Measurements from ENCODE around the gene RUNX3. TPM values are rescaled to one million over a fixed set of nuclear protein-coding genes. Genes with fewer than 3 reads are reported as not detected.

Gene RUNX3
- total RNA-seq, 1 donor from 2014 or later: 0.41 TPM

DNA sequence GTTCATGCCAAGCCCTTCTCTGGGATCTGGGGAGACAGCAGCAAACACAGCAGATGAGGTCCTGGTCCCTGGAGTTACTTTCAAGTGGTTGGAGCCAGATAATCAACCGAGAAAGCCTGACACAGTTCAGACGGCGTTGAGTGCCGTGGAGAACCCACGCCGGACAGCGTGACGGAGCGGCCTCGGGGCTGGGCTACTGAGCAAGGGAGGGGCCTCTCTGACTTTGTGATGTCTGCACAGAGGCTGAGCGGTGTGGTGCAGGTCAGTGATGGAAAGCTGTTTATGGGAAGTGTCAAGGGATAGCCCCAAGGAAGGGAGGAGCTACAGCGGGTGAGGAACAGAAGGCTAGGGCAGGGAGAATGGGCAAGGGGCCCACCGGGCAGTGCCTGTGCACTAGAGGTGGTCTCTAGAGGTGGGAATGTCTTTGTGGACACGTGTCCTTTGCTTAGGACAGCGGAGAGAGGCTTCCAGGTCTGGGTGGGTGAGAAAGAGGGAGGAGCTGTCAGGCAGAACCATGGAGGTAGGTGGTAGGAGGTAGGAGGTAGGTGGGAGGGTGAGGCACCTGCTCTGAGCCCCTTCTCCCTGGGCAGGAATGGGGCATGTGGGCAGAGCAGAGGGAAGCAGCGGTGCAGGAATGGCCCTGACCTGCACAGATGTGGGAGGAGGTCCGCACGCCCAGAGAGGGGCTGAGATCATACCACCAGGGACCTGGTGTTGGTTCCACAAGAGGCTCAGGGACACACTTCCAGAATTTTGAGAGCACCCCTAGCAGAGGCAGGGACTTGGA lies 62.8 kb downstream of the RUNX3 start:
- Mint-ChIP-seq H3K27ac (no peak overlapping the region), H3K9me3 (no peaks in the 10 kb centered on the region), H3K27me3 (peaks cover 4% of the 10 kb centered on the region), H3K4me1 (ENCODE audit: unreplicated experiment) (peaks cover 26% of the 10 kb centered on the region), H3K4me3 (no peak overlapping the region), H3K36me3 (no peaks in the 10 kb centered on the region)
- TF ChIP-seq, protein P1, sequence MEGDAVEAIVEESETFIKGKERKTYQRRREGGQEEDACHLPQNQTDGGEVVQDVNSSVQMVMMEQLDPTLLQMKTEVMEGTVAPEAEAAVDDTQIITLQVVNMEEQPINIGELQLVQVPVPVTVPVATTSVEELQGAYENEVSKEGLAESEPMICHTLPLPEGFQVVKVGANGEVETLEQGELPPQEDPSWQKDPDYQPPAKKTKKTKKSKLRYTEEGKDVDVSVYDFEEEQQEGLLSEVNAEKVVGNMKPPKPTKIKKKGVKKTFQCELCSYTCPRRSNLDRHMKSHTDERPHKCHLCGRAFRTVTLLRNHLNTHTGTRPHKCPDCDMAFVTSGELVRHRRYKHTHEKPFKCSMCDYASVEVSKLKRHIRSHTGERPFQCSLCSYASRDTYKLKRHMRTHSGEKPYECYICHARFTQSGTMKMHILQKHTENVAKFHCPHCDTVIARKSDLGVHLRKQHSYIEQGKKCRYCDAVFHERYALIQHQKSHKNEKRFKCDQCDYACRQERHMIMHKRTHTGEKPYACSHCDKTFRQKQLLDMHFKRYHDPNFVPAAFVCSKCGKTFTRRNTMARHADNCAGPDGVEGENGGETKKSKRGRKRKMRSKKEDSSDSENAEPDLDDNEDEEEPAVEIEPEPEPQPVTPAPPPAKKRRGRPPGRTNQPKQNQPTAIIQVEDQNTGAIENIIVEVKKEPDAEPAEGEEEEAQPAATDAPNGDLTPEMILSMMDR (conservative IDR thresholded peaks at IDR 0.05): no peak
- peak; percentile 56 for DNase-seq (ENCODE audit: extremely low spot score, unreplicated experiment)

DNA sequence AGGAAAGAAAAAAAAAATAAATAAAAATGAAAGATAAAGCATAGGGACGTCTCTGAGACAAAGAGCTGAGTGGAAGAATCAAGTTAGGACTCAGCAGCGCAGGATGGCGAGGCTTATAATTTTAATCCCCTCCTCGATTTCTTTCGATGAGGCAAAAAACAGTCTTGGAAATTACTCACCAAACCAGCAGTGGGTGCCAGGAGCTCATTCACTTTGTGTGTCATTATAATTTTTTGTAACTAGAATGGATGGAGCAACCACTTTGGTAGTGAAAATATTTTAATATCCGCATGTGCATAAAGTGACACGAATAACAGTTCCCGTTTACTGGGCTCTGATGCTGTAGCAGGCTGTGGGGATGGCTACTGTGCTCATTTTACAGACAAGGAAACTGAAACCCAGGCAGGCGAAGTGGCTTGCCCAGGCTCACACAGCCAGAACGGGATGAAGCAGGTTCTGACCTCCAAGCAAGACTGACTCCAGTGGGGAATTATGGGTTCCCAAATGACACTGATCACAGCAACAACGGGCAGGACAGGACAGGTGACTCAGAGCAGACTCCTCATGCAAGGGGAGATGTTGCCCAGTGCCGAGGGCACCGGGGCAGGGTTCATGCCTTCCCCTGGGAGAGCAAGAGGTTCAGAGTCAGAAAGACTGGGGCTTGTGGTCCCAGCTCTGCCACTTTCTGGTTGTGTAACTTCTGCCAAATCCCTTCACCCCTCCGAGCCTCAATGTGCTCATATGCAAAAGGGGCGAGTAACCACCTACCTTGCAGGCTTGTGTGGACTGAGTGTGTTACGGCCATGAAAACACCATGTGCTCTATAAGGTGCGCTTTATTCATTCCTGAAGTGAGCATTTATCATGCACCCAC lies 63.6 kb downstream of the RUNX3 start:
- TF ChIP-seq, protein P1 (conservative IDR thresholded peaks at IDR 0.05): no peak
- Mint-ChIP-seq H3K27me3 (peaks cover 4% of the 10 kb centered on the region), H3K4me3 (no peak overlapping the region), H3K9me3 (no peaks in the 10 kb centered on the region), H3K27ac (no peak overlapping the region), H3K4me1 (ENCODE audit: unreplicated experiment) (peaks cover 28% of the 10 kb centered on the region), H3K36me3 (no peaks in the 10 kb centered on the region)
- peak; percentile 48 for DNase-seq (ENCODE audit: extremely low spot score, unreplicated experiment)

DNA sequence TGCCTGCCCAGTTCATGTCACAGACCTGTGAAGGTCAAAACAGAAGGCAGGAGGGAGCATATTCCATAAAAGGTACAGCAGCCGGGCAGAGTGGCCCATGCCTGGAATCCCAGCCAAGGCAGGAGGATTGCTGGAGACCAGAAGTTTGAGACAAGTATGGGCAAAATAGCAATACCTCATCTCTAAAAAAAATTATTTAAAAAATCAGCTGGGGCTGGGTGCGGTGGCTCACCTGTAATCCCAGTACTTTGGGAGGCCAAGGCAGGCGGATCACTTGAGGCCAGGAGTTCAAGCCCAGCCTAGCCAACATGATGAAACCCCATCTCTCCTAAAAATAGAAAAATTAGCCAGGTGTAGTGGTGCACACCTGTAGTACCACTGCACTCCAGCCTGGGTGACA lies 64.5 kb downstream of the RUNX3 start:
- H3K27me3 Mint-ChIP-seq: peaks cover 4% of the 10 kb centered on the region
- no peak overlapping the region for H3K27ac Mint-ChIP-seq
- H3K36me3 Mint-ChIP-seq: no peaks in the 10 kb centered on the region
- peaks cover 28% of the 10 kb centered on the region for H3K4me1 Mint-ChIP-seq (ENCODE audit: unreplicated experiment)
- no peak for DNase-seq (ENCODE audit: extremely low spot score, unreplicated experiment)
- no peak overlapping the region for H3K4me3 Mint-ChIP-seq
- TF ChIP-seq, protein P1 (conservative IDR thresholded peaks at IDR 0.05): no peak
- H3K9me3 Mint-ChIP-seq: no peaks in the 10 kb centered on the region

DNA sequence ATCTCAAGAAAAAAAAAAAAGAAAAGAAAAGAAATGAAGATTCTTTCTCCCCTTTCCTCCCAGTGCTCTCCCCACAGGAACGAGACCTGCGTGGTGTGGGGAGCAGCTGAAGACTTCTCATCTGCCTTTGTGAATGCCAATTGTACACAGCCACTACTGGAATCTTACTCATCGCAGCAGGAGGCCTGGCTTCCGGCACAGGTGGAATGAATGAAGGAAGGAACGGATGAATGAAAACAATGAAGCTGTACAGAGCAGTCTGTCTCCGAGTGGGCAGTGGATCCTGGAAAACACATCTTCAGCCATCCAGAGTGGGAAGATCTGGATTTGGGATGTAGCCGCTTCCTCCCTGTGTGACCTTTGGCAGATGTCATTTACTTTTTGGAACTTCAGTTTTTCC lies 64.9 kb downstream of the RUNX3 start:
- H3K36me3 Mint-ChIP-seq: no peaks in the 10 kb centered on the region

DNA sequence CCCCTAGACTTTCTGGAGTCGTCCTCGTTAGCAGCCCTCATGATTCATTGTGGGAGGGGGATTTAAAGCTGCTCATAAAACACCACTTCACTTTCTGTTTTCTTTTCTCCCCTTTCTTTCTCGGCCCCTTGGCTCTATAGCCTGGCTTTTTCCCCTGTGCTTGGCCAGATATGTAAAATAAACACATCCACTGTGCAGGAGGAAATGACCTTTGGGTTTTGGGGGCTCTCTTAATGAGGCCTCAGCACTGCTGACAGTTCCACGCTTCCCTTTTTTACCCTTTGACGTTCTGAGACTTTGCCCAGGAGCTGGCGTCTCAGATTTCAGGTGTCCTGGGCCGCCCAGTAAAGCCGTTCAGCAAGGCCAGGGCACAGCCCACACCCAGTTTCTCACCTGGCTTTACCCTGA lies 65.7 kb downstream of the RUNX3 start:
- TF ChIP-seq, protein P1 (conservative IDR thresholded peaks at IDR 0.05): no peak
- Mint-ChIP-seq H3K27me3 (peaks cover 4% of the 10 kb centered on the region), H3K27ac (peak overlapping the region; percentile 80), H3K36me3 (no peaks in the 10 kb centered on the region), H3K9me3 (no peaks in the 10 kb centered on the region), H3K4me1 (ENCODE audit: unreplicated experiment) (peaks cover 28% of the 10 kb centered on the region), H3K4me3 (peak overlapping the region; percentile 40)
- peak; percentile 57 for DNase-seq (ENCODE audit: extremely low spot score, unreplicated experiment)

More for the DNA sequence above, 64.9 kb downstream of the RUNX3 start:
- Mint-ChIP-seq H3K27ac (no peak overlapping the region), H3K4me1 (ENCODE audit: unreplicated experiment) (peaks cover 28% of the 10 kb centered on the region), H3K9me3 (no peaks in the 10 kb centered on the region), H3K4me3 (no peak overlapping the region), H3K27me3 (peaks cover 4% of the 10 kb centered on the region)
- no peak for DNase-seq (ENCODE audit: extremely low spot score, unreplicated experiment)
- TF ChIP-seq, protein P1 (conservative IDR thresholded peaks at IDR 0.05): no peak
